AG08396 (cell line): ENCODE measurements around the gene TOM1.
A peak's percentile ranks its signal among the peaks of the same experiment; 100 is the strongest.

Experiments used
- DNase-seq: peaks from one replicate; pipeline ENCODE4 v3.0.0; 2012; ENCODE audit warnings: low spot score, mixed read lengths

Gene TOM1

GRCh38 chr22:35299673-35300499, at the start of gene TOM1:
TOM1 (plus strand) TSS chr22:35299894; CDS start chr22:35299929, 35 bp downstream.
- DNase-seq = peak; percentile 98

GRCh38 chr22:35250156-35250555, 49.5 kb upstream of the TOM1 start:
- DNase-seq = no peak

GRCh38 chr22:35253946-35254345, 45.7 kb upstream of the TOM1 start:
- no peak for DNase-seq

- DNase-seq = no peak
Observed at GRCh38 chr22:35257002-35257320, 42.7 kb upstream of the TOM1 start.

DNA sequence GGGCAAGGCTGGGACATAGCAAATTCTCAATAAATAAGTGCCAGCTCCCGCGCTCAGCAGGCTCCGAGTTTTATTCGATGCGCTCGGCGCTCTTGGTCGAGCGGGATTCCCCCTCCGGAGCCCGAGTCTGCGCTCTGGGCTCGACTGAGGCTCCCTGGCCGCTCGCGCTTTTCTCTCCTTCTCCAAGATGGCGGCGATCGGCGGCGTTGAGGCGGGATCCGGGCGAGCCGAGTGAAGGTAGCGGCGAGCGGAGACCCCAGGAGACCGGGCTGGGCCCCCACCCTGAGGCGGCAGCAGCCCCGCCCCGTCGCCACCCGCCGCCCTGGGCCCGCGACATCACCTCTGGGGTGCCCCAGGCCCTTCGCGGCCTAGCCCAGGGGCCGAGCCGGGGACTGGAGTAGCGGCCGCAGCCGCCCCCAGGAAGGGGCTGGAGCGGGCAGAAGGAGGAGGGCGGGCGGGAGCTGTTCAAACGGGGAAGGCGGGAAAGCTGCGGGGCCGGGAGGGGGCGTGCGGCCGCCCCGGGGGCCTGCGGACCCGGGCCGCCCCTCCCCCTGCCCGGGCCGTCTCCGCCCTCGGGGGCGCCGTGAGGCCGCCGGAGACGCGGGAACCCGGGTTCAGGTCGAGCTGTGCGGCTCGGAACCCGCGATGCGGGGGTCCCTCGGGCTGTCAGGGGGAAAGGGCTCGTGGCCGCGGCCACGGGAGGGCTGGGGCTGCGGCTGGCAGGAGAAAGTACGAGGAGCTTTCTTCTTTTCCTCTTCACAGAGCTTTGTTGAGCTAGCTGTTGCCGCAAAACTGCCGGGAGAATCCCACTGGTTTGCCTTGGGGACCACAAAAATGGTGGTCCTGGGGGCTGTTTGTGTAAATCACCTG, 42.1 kb upstream of the TOM1 start, which contains the start of gene HMGXB4:
Gene HMGXB4, plus strand, starts transcription at position 173 of the 870 bp plus-strand sequence. CDS start 4,898 bp downstream, outside the sequence.
- DNase-seq = peak; percentile 96

DNA sequence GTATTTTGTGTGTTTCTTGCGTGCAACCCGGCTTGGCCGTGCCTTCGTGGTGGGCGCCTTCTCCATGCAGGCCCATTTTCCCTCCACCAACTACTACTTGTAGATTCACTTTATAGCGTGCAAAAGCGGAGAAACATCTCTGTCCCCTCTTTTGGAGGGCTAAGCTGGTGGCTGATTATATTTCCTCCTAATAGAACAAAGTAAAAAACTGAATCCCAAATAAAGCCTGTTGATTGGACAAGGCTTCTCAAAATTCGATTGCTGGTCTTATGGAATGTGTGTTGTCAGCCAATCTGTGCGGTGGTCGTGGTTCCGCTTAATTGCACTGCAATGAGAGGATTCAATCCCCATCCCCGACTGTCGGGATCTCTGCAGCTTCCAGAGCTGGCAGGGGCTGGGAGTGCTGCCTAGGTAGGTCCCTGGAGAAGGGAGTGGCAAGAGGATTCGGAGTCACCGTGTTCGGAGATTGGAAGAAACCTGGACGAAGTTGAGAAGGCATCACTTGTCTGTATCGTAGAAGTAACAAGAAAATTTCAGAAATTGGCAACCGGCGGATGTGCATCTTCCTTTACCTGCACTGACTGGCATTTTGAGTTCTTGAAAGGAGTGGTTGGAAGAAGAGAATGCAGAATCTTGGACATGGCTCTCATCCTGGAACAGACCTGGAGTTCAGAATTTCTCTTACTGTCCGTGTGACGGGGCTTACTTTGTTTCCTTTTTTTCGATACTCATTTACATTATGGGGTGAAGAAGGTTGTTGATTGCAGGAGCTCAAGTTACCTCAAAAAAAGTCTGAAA, 41.3 kb upstream of the TOM1 start:
- DNase-seq = peak; percentile 31

- DNase-seq = no peak
Observed at GRCh38 chr22:35264986-35265385, 34.7 kb upstream of the TOM1 start.

GRCh38 chr22:35266277-35266676, 33.4 kb upstream of the TOM1 start:
- DNase-seq = no peak

DNA sequence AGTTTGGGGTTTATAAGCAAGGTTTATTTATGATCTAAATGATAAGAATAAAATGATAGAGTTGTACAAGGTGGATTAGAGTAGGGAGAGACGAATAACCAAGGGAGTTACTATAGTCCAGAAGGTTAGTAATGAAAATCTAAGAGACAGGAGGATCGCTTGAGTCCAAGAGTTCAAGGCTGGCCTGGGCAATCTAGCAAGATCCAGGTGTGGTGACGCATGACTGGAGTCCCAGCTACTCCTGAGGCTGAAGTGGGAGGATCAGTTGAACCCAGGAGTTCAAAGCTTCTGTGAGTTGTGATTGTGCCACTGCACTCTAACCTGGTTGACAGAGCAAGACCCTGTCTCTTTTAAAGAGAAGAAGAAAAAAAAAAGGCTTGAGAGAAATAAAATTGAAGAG, 30.1 kb upstream of the TOM1 start:
- no peak for DNase-seq

DNA sequence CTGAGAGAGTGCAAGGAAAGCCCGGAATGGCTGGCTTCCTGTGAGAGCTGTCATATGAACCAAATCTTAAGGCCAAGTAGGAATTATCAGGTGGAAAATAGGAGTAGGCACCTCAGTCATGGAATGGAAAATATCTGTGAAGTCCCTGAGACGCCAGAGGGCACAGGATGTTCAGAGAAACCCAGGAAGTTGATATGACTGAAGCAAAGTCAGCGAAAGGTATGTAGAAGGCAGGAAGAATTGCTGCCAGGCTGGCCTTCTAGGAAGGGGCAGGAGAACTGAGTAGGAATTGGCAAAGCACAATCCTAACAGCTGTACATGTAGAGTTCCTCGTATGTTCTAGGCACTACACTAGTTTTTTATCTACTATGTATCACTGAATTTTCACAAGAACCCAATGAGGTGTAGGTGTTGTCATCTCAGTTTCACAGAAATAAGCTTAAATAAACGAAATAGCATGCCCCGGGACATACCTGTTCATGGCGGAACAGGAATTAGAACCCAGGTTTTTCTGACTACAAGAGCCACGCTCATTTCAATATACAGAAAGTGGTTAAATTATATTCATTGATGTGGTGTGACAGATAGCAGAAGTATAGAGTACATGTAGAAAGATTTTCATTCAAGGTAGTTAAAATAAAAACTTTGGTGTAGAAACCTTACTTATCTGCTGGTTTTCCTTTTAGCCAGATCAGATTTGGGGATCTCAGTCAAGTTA, 25.4 kb upstream of the TOM1 start:
- DNase-seq = no peak

GRCh38 chr22:35275580-35275979, 24.1 kb upstream of the TOM1 start:
- peak; percentile 35 for DNase-seq

DNA sequence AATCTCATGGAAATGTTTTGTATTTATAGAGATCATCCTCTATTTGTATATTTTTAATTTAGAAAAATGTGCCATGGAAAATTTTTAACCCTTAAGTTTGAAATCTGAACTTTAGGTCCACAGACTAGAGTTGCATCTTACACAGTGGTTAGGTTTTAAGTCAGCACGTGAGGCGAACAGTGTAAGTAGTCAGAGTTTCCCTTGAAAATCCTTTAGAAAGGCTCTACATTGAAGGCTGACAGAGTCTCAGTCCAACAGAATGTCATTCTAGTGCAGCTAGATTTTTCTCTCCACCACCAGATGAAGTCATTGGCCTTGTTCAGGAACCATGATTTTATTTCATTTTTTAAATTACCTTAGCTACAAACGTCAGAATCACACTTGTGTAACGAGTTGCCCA, 23.7 kb upstream of the TOM1 start:
- no peak for DNase-seq

DNA sequence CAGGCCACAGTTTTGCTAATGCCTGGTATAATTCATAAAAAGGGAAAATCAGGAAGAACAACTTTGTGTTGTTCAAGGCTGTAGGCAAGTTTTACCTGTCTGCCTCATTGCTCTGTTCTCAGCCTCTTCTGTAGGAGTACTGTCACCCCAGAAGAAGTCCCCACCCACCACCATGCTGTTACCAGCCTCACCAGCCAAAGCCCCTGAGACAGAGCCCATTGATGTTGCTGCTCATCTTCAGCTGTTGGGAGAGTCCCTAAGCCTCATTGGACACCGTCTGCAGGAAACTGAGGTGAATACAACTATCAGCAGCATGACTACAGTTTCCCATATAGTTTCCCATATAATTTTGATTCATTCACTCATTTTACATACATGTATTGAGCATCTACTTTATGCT, 11.6 kb upstream of the TOM1 start:
- DNase-seq = no peak

DNA sequence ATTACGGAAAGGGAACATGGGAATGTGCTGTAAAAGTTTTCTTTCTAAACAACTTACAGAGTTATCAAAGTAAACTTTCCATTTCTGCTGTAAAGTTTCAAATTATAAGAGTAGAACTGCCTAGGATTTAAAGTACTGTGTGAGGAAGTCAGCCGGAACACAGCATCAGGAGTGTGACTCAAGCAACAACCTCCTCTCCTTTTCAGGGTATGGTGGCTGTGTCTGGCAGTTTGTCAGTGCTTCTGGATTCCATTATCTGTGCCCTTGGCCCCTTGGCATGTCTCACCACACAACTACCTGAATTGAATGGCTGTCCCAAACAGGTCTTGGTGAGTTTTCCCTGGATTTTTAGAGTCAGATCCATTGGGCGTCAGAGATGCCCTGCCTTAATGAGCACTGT, 6.9 kb upstream of the TOM1 start:
- no peak for DNase-seq

DNA sequence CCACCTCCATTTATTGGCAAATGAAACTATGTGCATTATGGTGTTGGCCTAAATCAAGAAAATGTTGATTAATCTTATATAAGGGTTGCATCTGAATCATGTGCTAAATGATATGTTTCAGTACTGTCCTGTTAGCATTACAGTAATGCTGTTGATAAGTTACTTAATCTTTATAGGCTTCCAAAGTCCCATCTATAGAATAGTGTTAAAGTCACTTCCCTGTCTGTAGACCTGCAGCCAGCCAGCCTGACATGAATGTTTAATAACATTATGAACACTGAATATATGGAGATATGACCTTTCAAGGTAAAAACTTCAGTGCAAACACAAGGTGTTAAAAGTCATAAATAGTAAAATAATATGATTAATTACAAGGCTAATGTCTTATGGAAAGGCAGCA, 3.6 kb upstream of the TOM1 start:
- DNase-seq = no peak

GRCh38 chr22:35299217-35299672, 449 bp upstream of the TOM1 start:
- no peak for DNase-seq

GRCh38 chr22:35301372-35301874, 1.7 kb downstream of the TOM1 start:
- peak; percentile 45 for DNase-seq

DNA sequence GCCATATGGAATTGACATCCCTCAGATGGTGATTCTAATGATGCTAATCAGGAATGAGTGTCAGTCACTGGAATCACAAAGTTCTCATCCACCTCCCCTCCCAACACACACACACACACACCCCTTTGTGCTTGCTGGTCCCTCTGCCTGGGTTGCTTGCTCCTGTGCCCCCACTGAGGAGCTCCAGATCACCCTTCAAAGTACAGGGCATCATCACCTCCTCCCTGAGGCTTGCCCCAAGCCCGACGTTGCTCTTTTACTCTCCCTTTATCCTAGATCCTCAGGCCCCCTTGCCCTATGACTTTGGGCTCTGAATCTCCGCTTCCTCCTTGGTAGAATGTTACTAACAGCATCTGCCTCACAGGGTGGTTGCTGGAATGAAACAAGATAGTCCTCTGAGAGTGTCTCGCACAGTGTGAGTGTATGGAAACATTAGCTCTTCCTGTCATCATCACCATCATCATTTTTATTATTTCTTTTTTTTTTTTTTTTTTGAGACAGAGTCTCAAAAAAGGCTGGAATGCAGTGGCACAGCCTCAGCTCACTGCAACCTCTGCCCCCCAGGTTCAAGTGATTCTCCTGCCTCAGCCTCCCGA, 3.4 kb downstream of the TOM1 start:
- no peak for DNase-seq

- DNase-seq = no peak
Observed at GRCh38 chr22:35305525-35306070, 5.9 kb downstream of the TOM1 start.

DNA sequence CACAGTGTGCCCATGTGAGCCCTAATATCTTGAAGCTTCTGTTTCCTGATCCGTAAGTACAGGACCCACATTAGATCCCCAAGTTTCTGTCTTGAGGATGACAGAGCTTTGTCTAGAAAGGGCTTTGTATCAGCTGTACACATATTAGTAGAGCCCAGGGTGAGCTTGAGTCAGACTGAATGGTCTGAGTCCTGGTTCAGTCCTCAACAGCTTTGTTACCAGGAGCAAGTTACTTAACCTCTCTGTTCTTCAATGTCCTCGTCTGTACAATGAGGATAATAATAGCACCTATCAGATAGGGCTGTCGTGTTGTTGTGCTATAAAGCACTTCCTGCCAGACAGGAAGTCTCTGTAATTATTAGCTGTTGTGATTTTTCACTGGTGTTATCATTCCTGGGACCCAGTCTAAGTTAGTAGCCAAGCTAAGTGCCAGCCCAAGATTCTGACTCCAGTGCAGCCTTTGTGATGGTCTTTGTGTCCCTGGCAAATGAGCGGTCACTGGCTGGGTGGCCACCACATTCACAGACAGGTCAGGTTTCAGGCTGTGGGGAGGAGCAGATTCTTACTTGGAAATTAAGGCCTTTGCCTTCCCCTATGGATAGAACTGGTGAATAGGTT, 6.8 kb downstream of the TOM1 start:
- DNase-seq = no peak
